H1 (cell line): ENCODE results near the gene POLR2M. TPM values are rescaled to one million over a fixed set of nuclear protein-coding genes. Genes with fewer than 3 reads are reported as not detected.

Experiments
- ATF2 ChIP-seq: IDR thresholded peaks from 2 replicates; pipeline ENCODE4 v1.6.1; 2012; ENCODE audit warnings: low read length, inconsistent platforms
- ATF3 ChIP-seq: IDR thresholded peaks from 2 replicates; pipeline ENCODE4 v1.6.1; 2011; ENCODE audit warnings: low read depth, mild to moderate bottlenecking, low read length; ENCODE audit not compliant: insufficient read depth
- BACH1 ChIP-seq: IDR thresholded peaks from 2 replicates; pipeline ENCODE4 v1.6.1; 2012; ENCODE audit warnings: low read length, improper control_type of control experiment
- CBX8 ChIP-seq: fragments of 300-800, 300-1000 bp; sonication (generic); IDR thresholded peaks from 2 replicates; pipeline ENCODE4 v1.7.1; 2016; ENCODE audit warnings: low read depth, low read length, borderline replicate concordance
- EP300 ChIP-seq, 2 experiments: IDR thresholded peaks; 1 replicate in 1 of 2; 2 replicates in 1 of 2; pipeline ENCODE4 v1.6.1; 2011 to 2012; ENCODE audit warnings: low read depth in 2 of 2, low read length in 2 of 2, mild to moderate bottlenecking in 2 of 2, borderline replicate concordance in 1 of 2, inconsistent platforms in 1 of 2, moderate library complexity in 1 of 2
- NANOG ChIP-seq: IDR thresholded peaks from 2 replicates; pipeline ENCODE4 v1.6.1; 2011; ENCODE audit warnings: low read length, low read depth, mild to moderate bottlenecking, inconsistent platforms; ENCODE audit not compliant: insufficient read depth, poor library complexity, severe bottlenecking
- RFX5 ChIP-seq: IDR thresholded peaks from 2 replicates; pipeline ENCODE4 v1.6.1; 2011; ENCODE audit warnings: low read depth, low read length, improper control_type of control experiment, borderline replicate concordance
- RNF2 ChIP-seq: fragments of 200-900, 300-1000 bp; sonication (generic); IDR thresholded peaks from 2 replicates; pipeline ENCODE4 v1.7.1; 2016; ENCODE audit warnings: borderline replicate concordance, low read depth, mild to moderate bottlenecking, antibody characterized with exemption, low read length; ENCODE audit not compliant: poor library complexity, severe bottlenecking; ENCODE audit errors: missing control alignments
- YY1 ChIP-seq: IDR thresholded peaks from 2 replicates; pipeline ENCODE4 v1.6.1; 2011; ENCODE audit warnings: low read depth, mild to moderate bottlenecking, low read length
- polyA plus RNA-seq, 7 experiments: library from polyadenylated mRNA; depleted of rRNA in 3 of 7; stranded (reverse) in 5 of 7; unstranded in 2 of 7; fragments of >200 nt in 5 of 7; fragments of 200-250 nt in 2 of 7; gene quantifications; 1 replicate in 5 of 7; 2 replicates in 1 of 7; 4 replicates in 1 of 7; pipeline versions ENCODE4 v1.2.1 to v1.2.3, GENCODE V29; 2011 to 2013; ENCODE audit warnings: missing spikeins in 2 of 7, mixed read lengths in 2 of 7
- total RNA-seq: library from RNA; stranded (reverse); fragmentation: NEBNext Ultra II Directional; extraction: Animal tissue kit (Norgen Biotek cat#: 25700); gene quantifications from 2 replicates; pipeline ENCODE4 v1.2.1, GENCODE V29; 2021

The POLR2M gene
- total and polyA plus RNA-seq, 2 of the 8 experiments (the other 6 are each of a cell fraction or from before 2014, with no cell fraction given) = 32.7 to 55.1 TPM

GRCh38 chr15:57735891-57736290, 29.4 kb downstream of the POLR2M start (continued):
- TF ChIP-seq BACH1 = no peak
- TF ChIP-seq YY1 = no peak
- no peak for TF ChIP-seq NANOG
- no peak for TF ChIP-seq ATF3
- TF ChIP-seq CBX8 = no peak
- no peak for TF ChIP-seq ATF2
- TF ChIP-seq RFX5 = no peak
- TF ChIP-seq RNF2 = no peak
- TF ChIP-seq EP300 (IDR thresholded peaks at IDR 0.05; ENCODE audit: borderline replicate concordance in 1 of 2, low read depth in 2 of 2, low read length in 2 of 2) = no peak
